ENCODE measurements around the gene NOXRED1. TPM values are rescaled to one million over a fixed set of nuclear protein-coding genes. Genes with fewer than 3 reads are reported as not detected.

The NOXRED1 gene
- total and polyA plus RNA-seq, 2 experiments from 2014 or later, result 0.24 TPM; not detected in 1

DNA sequence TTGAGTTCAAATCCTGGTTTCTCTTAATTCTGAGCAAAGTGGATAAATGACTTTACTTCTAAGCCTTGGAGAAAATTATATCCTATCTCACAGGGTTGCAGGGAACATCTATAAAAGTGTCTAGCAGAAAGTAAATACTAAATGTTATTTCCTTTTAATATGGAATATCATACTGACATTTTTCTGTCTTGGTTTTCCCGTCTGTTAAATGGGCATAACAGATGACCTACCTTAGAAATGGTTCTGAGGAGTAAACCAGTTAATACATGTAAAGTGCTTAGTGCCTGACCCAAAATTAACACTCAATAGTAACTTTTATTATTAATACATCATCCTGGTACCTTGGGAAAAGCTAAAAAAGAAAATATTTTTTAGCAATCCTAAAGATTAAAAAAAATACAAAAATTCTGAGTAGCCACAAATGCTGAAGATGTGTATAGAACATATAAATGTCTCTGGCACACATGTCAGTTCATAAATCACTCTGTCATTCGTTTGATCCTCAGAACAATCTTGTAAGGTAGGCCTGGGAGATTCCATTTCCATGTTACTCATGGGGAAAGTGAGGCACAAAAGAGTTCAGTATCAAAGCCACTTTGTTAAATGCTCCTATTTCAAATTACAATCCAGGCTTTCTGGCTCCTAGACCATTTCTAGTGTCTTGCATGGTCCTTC lies 32.8 kb upstream of the NOXRED1 start:
- DNase-seq (ENCODE audit: low spot score), result no peak
- ATAC-seq, result no peak
- Mint-ChIP-seq H3K9me3 (no peaks in the 10 kb centered on the region; the same call in 2 of the 3 replicates), H3K36me3 (ENCODE audit: low read depth) (peaks cover 22% of the 10 kb centered on the region), H3K27me3 (ENCODE audit: insufficient read depth, low read depth, poor library complexity) (peaks cover 12% of the 10 kb centered on the region), H3K4me1 (peaks cover 18% of the 10 kb centered on the region), H3K4me3 (peak overlapping the region; percentile 99), H3K27ac (no peak overlapping the region)
- peak overlapping the region; percentile 80 for H3K4me3 ChIP-seq
- H4K20me1 ChIP-seq (replicated peaks; ENCODE audit: insufficient read depth), result peaks cover 11% of the 10 kb centered on the region
- no peaks in the 10 kb centered on the region for H3K27me3 ChIP-seq (ENCODE audit: insufficient read depth)
- H3F3A ChIP-seq (replicated peaks; ENCODE audit: low read depth), result no peaks in the 10 kb centered on the region
- H3K4me1 ChIP-seq (ENCODE audit: insufficient read depth), result peaks cover 5% of the 10 kb centered on the region
- H3K79me2 ChIP-seq (replicated peaks; ENCODE audit: insufficient read depth), result peaks cover 44% of the 10 kb centered on the region
- no peak overlapping the region for H3K27ac ChIP-seq (ENCODE audit: low read depth)
- peak overlapping the region; percentile 90 for H3K4me2 ChIP-seq
- no peak overlapping the region for H2AFZ ChIP-seq
- H3K36me3 ChIP-seq (ENCODE audit: insufficient read depth), result peaks cover 16% of the 10 kb centered on the region
- H3K9me2 ChIP-seq (ENCODE audit: insufficient read depth), result no peaks in the 10 kb centered on the region
- TF ChIP-seq NANOG (IDR thresholded peaks at IDR 0.05; ENCODE audit: borderline replicate concordance) (no peak), JUNB (IDR thresholded peaks at IDR 0.05; ENCODE audit: unreplicated experiment) (no peak), ZNF114 (CRISPR knock-in tag; IDR thresholded peaks at IDR 0.05) (no peak), POLR2AphosphoS5 (IDR thresholded peaks at IDR 0.05; ENCODE audit: low read depth) (no peak), EZH2phosphoT487 (IDR thresholded peaks at IDR 0.05; ENCODE audit: unreplicated experiment) (no peak), STAT1 (IDR thresholded peaks at IDR 0.05; ENCODE audit: unreplicated experiment) (no peak), EZH2 (IDR thresholded peaks at IDR 0.05; ENCODE audit: low read depth, unreplicated experiment) (no peak), ZNF331 (CRISPR knock-in tag; IDR thresholded peaks at IDR 0.05; ENCODE audit: low read depth) (no peak), CREB1 (CRISPR knock-in tag; IDR thresholded peaks at IDR 0.05; ENCODE audit: low read depth) (no peak)
- TF ChIP-seq, protein P1, sequence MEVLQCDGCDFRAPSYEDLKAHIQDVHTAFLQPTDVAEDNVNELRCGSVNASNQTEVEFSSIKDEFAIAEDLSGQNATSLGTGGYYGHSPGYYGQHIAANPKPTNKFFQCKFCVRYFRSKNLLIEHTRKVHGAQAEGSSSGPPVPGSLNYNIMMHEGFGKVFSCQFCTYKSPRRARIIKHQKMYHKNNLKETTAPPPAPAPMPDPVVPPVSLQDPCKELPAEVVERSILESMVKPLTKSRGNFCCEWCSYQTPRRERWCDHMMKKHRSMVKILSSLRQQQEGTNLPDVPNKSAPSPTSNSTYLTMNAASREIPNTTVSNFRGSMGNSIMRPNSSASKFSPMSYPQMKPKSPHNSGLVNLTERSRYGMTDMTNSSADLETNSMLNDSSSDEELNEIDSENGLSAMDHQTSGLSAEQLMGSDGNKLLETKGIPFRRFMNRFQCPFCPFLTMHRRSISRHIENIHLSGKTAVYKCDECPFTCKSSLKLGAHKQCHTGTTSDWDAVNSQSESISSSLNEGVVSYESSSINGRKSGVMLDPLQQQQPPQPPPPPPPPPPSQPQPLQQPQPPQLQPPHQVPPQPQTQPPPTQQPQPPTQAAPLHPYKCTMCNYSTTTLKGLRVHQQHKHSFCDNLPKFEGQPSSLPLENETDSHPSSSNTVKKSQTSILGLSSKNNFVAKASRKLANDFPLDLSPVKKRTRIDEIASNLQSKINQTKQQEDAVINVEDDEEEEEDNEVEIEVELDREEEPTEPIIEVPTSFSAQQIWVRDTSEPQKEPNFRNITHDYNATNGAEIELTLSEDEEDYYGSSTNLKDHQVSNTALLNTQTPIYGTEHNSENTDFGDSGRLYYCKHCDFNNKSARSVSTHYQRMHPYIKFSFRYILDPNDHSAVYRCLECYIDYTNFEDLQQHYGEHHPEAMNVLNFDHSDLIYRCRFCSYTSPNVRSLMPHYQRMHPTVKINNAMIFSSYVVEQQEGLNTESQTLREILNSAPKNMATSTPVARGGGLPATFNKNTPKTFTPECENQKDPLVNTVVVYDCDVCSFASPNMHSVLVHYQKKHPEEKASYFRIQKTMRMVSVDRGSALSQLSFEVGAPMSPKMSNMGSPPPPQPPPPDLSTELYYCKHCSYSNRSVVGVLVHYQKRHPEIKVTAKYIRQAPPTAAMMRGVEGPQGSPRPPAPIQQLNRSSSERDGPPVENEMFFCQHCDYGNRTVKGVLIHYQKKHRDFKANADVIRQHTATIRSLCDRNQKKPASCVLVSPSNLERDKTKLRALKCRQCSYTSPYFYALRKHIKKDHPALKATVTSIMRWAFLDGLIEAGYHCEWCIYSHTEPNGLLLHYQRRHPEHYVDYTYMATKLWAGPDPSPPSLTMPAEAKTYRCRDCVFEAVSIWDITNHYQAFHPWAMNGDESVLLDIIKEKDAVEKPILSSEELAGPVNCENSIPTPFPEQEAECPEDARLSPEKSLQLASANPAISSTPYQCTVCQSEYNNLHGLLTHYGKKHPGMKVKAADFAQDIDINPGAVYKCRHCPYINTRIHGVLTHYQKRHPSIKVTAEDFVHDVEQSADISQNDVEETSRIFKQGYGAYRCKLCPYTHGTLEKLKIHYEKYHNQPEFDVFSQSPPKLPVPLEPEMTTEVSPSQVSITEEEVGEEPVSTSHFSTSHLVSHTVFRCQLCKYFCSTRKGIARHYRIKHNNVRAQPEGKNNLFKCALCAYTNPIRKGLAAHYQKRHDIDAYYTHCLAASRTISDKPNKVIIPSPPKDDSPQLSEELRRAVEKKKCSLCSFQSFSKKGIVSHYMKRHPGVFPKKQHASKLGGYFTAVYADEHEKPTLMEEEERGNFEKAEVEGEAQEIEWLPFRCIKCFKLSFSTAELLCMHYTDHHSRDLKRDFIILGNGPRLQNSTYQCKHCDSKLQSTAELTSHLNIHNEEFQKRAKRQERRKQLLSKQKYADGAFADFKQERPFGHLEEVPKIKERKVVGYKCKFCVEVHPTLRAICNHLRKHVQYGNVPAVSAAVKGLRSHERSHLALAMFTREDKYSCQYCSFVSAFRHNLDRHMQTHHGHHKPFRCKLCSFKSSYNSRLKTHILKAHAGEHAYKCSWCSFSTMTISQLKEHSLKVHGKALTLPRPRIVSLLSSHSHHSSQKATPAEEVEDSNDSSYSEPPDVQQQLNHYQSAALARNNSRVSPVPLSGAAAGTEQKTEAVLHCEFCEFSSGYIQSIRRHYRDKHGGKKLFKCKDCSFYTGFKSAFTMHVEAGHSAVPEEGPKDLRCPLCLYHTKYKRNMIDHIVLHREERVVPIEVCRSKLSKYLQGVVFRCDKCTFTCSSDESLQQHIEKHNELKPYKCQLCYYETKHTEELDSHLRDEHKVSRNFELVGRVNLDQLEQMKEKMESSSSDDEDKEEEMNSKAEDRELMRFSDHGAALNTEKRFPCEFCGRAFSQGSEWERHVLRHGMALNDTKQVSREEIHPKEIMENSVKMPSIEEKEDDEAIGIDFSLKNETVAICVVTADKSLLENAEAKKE (CRISPR knock-in tag; IDR thresholded peaks at IDR 0.05), result no peak
- TF ChIP-seq, protein P2, sequence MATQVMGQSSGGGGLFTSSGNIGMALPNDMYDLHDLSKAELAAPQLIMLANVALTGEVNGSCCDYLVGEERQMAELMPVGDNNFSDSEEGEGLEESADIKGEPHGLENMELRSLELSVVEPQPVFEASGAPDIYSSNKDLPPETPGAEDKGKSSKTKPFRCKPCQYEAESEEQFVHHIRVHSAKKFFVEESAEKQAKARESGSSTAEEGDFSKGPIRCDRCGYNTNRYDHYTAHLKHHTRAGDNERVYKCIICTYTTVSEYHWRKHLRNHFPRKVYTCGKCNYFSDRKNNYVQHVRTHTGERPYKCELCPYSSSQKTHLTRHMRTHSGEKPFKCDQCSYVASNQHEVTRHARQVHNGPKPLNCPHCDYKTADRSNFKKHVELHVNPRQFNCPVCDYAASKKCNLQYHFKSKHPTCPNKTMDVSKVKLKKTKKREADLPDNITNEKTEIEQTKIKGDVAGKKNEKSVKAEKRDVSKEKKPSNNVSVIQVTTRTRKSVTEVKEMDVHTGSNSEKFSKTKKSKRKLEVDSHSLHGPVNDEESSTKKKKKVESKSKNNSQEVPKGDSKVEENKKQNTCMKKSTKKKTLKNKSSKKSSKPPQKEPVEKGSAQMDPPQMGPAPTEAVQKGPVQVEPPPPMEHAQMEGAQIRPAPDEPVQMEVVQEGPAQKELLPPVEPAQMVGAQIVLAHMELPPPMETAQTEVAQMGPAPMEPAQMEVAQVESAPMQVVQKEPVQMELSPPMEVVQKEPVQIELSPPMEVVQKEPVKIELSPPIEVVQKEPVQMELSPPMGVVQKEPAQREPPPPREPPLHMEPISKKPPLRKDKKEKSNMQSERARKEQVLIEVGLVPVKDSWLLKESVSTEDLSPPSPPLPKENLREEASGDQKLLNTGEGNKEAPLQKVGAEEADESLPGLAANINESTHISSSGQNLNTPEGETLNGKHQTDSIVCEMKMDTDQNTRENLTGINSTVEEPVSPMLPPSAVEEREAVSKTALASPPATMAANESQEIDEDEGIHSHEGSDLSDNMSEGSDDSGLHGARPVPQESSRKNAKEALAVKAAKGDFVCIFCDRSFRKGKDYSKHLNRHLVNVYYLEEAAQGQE (IDR thresholded peaks at IDR 0.05; ENCODE audit: unreplicated experiment), result no peak
- TF ChIP-seq, protein P3, sequence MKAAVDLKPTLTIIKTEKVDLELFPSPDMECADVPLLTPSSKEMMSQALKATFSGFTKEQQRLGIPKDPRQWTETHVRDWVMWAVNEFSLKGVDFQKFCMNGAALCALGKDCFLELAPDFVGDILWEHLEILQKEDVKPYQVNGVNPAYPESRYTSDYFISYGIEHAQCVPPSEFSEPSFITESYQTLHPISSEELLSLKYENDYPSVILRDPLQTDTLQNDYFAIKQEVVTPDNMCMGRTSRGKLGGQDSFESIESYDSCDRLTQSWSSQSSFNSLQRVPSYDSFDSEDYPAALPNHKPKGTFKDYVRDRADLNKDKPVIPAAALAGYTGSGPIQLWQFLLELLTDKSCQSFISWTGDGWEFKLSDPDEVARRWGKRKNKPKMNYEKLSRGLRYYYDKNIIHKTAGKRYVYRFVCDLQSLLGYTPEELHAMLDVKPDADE (IDR thresholded peaks at IDR 0.05), result no peak
- TF ChIP-seq, protein P4, sequence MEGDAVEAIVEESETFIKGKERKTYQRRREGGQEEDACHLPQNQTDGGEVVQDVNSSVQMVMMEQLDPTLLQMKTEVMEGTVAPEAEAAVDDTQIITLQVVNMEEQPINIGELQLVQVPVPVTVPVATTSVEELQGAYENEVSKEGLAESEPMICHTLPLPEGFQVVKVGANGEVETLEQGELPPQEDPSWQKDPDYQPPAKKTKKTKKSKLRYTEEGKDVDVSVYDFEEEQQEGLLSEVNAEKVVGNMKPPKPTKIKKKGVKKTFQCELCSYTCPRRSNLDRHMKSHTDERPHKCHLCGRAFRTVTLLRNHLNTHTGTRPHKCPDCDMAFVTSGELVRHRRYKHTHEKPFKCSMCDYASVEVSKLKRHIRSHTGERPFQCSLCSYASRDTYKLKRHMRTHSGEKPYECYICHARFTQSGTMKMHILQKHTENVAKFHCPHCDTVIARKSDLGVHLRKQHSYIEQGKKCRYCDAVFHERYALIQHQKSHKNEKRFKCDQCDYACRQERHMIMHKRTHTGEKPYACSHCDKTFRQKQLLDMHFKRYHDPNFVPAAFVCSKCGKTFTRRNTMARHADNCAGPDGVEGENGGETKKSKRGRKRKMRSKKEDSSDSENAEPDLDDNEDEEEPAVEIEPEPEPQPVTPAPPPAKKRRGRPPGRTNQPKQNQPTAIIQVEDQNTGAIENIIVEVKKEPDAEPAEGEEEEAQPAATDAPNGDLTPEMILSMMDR (conservative IDR thresholded peaks at IDR 0.05; ENCODE audit: low read depth in 2 of 2), result no peak
